GM12878 (cell line): Measurements from ENCODE around the gene SUGP1. TPM values are rescaled to one million over a fixed set of nuclear protein-coding genes. Genes with fewer than 3 reads are reported as not detected.

Experiments used
- ATAC-seq: fragments of 200-7000 bp; cut with Tn5 transposase; 3 replicates; pipeline ENCODE4 v1.9.1; 2020; ENCODE audit warnings: mild to moderate bottlenecking, moderate library complexity
- BruUV-seq: library from RNA; stranded (reverse); fragments of 400-500 nt; replicated peaks from 2 replicates; lab custom pipeline; 2021; lab: Mats Ljungman, UMichigan
- CTCF ChIA-PET: fragments of 300-600 bp; sonication (Branson Sonifier 250); formaldehyde crosslinking; extraction: SDS; loops from one replicate; lab custom pipeline; 2021; ENCODE audit warnings: inconsistent platforms; lab: Yijun Ruan, JAX
- POLR2A ChIA-PET: fragments of 350-600 bp; formaldehyde crosslinking; extraction: SDS; loops from one replicate; lab custom pipeline; 2021; ENCODE audit warnings: inconsistent platforms; lab: Charles Lee
- RAD21 ChIA-PET: fragments of 300-600 bp; sonication (Branson Sonifier 250); formaldehyde crosslinking; loops from one replicate; lab custom pipeline; 2023; ENCODE audit warnings: antibody characterized with exemption; ENCODE audit not compliant: unreplicated experiment; lab: Charles Lee
- SMC1A ChIA-PET: fragments of 300-600 bp; sonication (Branson Sonifier 250); formaldehyde crosslinking; loops from one replicate; lab custom pipeline; 2023; ENCODE audit not compliant: unreplicated experiment, uncharacterized antibody; lab: Charles Lee
- DNase-seq: peaks from one replicate; pipeline ENCODE4 v3.0.0-alpha.2; 2011; ENCODE audit warnings: low read depth, low spot score
- FAIRE-seq: peaks from 3 replicates; lab custom pipeline; 2011; peaks lifted over from hg19 to GRCh38; lab: Jason Lieb, UNC
- H2AFZ ChIP-seq: 2 replicates; pipeline ENCODE4 v1.6.0; 2011; ENCODE audit warnings: low read depth, low read length, control low read depth; ENCODE audit not compliant: control insufficient read depth
- H3K27ac ChIP-seq: 2 replicates; pipeline ENCODE4 v1.5.1; 2011; ENCODE audit warnings: control low read depth; ENCODE audit not compliant: control insufficient read depth, insufficient read depth
- H3K27me3 ChIP-seq, 2 experiments: replicated peaks in 1 of 2; 2 replicates each; pipeline versions ENCODE4 v1.6.0 to v1.6.1; 2011; ENCODE audit warnings: low read length in 1 of 2; ENCODE audit not compliant: control insufficient read depth in 2 of 2, insufficient read depth in 2 of 2
- H3K36me3 ChIP-seq, 2 experiments: 2 replicates each; pipeline ENCODE4 v1.5.1; 2011; ENCODE audit warnings: low read length in 1 of 2; ENCODE audit not compliant: control insufficient read depth in 2 of 2, insufficient read depth in 2 of 2
- H3K4me1 ChIP-seq: 2 replicates; pipeline ENCODE4 v1.6.1; 2011; ENCODE audit warnings: mild to moderate bottlenecking, low read length, moderate library complexity, mixed read lengths; ENCODE audit not compliant: control insufficient read depth, insufficient read depth
- H3K4me2 ChIP-seq: 2 replicates; pipeline ENCODE4 v1.6.0; 2011; ENCODE audit warnings: control low read depth; ENCODE audit not compliant: control insufficient read depth, insufficient read depth
- H3K4me3 ChIP-seq: fragments of 200-600 bp; sonication (generic); 2 replicates; pipeline ENCODE4 v1.5.1; 2016
- H3K79me2 ChIP-seq: 2 replicates; pipeline ENCODE4 v1.6.0; 2011; ENCODE audit warnings: low read length; ENCODE audit not compliant: control insufficient read depth, insufficient read depth
- H3K9ac ChIP-seq: 2 replicates; pipeline ENCODE4 v1.8.0; 2011; ENCODE audit warnings: low read length, control low read depth, mixed read lengths; ENCODE audit not compliant: control insufficient read depth, insufficient read depth
- H3K9me3 ChIP-seq: replicated peaks from 3 replicates; pipeline ENCODE4 v1.5.1; 2011; ENCODE audit warnings: mild to moderate bottlenecking, low read length; ENCODE audit not compliant: control insufficient read depth, insufficient read depth
- H4K20me1 ChIP-seq: 2 replicates; pipeline ENCODE4 v1.6.0; 2011; ENCODE audit not compliant: control insufficient read depth, insufficient read depth
- BACH1 ChIP-seq: fragments of 450-650 bp; IDR thresholded peaks from 2 replicates; pipeline ENCODE4 v1.6.1; 2017; ENCODE audit warnings: mild to moderate bottlenecking, borderline replicate concordance
- CBX5 ChIP-seq: sonication (generic); IDR thresholded peaks from 2 replicates; pipeline ENCODE4 v1.6.1; 2016; ENCODE audit warnings: low read depth, moderate library complexity, mild to moderate bottlenecking, inconsistent platforms
- CREB1 ChIP-seq: IDR thresholded peaks from 2 replicates; pipeline ENCODE4 v1.6.1; 2012; ENCODE audit warnings: low read depth, mild to moderate bottlenecking, inconsistent platforms
- EP300 ChIP-seq, 2 experiments: fragments of 150-350 bp in 1 of 2; IDR thresholded peaks; 2 replicates each; pipeline ENCODE4 v1.6.1; 2011 to 2012; ENCODE audit warnings: low read depth in 2 of 2, low read length in 2 of 2, borderline replicate concordance in 1 of 2, improper control_type of control experiment in 1 of 2, inconsistent platforms in 1 of 2; ENCODE audit not compliant: control insufficient read depth in 1 of 2
- HCFC1 ChIP-seq: fragments of 150-350 bp; IDR thresholded peaks from 2 replicates; pipeline ENCODE4 v1.6.1; 2014; ENCODE audit warnings: low read length
- MYB ChIP-seq: fragments of 150-350 bp; IDR thresholded peaks from 2 replicates; pipeline ENCODE4 v1.6.1; 2014; ENCODE audit warnings: mild to moderate bottlenecking, low read depth, low read length, borderline replicate concordance
- NBN ChIP-seq: fragments of 450-650 bp; IDR thresholded peaks from 2 replicates; pipeline ENCODE4 v1.6.1; 2016
- SRF ChIP-seq, 2 experiments: IDR thresholded peaks; 2 replicates each; pipeline ENCODE4 v1.6.1; 2011; ENCODE audit warnings: low read depth in 2 of 2, low read length in 2 of 2, mild to moderate bottlenecking in 1 of 2, moderate library complexity in 1 of 2
- SUZ12 ChIP-seq: fragments of 200-600 bp; sonication (generic); IDR thresholded peaks from one replicate; pipeline ENCODE4 v1.6.1; 2018; ENCODE audit warnings: antibody characterized with exemption, mild to moderate bottlenecking; ENCODE audit not compliant: unreplicated experiment
- WGBS: methylation state at CpG from one replicate; pipeline ENCODE4 v1.1.6; 2016; ENCODE audit warnings: low lambda C conversion rate; ENCODE audit not compliant: insufficient replicate concordance, insufficient coverage; ENCODE audit errors: missing lambda C conversion rate; 5-methylcytosine and 5-hydroxymethylcytosine counted together
- in situ Hi-C: fragments of 300-500 bp; cut with MboI; formaldehyde crosslinking; loops from 9 replicates; pipeline ENCODE4 v1.14.3; 2018; ENCODE audit warnings: mixed read lengths
- intact Hi-C: fragments of 100-400 bp; cut with micrococcal nuclease; formaldehyde crosslinking; loops from one replicate; pipeline ENCODE4 v1.14.2; 2022; ENCODE audit not compliant: unreplicated experiment
- polyA plus RNA-seq, 11 experiments: library from polyadenylated mRNA; depleted of rRNA in 4 of 11; unstranded in 6 of 11; stranded (reverse) in 5 of 11; fragments of >200 nt; fragmentation: Nextera tagmentation in 4 of 11; fragmentation: Illumina TruSeq in 1 of 11; extraction: Ambion mirVana in 4 of 11; extraction: Trizol in 1 of 11; gene quantifications; 1 replicate in 1 of 11; 2 replicates in 10 of 11; pipeline versions ENCODE4 v1.2.1 to v1.2.3, GENCODE V29; 2011 to 2016; ENCODE audit warnings: inconsistent platforms in 2 of 11, missing spikeins in 2 of 11, low read depth in 1 of 11
- total RNA-seq, 4 experiments: library from RNA; depleted of rRNA in 3 of 4; stranded (reverse); fragments of >200 nt in 3 of 4; fragmentation: Illumina TruSeq in 1 of 4; extraction: Trizol in 1 of 4; gene quantifications; 2 replicates each; pipeline versions ENCODE4 v1.2.1 to v1.2.3, GENCODE V29; 2013 to 2021
- TF ChIP-seq, protein P1 (sequence below): IDR thresholded peaks from 2 replicates; pipeline ENCODE4 v1.6.1; 2012; ENCODE audit warnings: mild to moderate bottlenecking, low read depth, low read length

SUGP1 gene
- total and polyA plus RNA-seq, 10 of the 15 experiments (the other 5 are each of a cell fraction or from before 2014, with no cell fraction given), result 1.6 to 70.2 (median 38.4) TPM

DNA sequence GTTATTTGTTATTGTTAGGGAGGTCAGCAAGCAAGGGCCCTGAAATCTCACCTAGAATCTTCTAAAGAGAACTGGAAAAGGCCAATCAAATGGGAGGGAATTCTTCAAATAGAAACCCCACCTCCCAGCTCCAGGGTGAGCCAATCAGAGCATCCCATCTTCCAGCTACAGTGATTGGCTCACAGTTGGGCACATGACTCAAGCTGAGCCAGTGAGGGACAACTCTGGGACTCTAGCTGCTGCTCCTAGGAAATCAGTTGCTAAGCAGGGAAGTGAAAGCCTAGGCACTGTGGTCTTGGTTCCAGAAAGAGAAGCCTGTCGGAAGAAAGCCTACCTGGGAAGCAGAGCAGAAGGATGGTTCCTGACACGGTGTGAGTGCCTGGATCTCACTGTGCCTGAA, 60.6 kb downstream of the SUGP1 start (continued):
- TF ChIP-seq BACH1, result no peak
- TF ChIP-seq, all 136 proteins: peak for 3

- no peaks in the 10 kb centered on the region; a peak in 1 of 4 replicates for H3K27me3 ChIP-seq
- H3K9me3 ChIP-seq, result no peaks in the 10 kb centered on the region; the same call in 2 of the 3 replicates
- H3K36me3 ChIP-seq, result no peaks in the 10 kb centered on the region
- WGBS, result 66% methylated on average over 41 of the region's 41 CpGs
- no peak for FAIRE-seq
- H3K4me1 ChIP-seq, result no peaks in the 10 kb centered on the region
- H3K79me2 ChIP-seq, result no peaks in the 10 kb centered on the region
- ChIA-PET SMC1A (no interaction called here), CTCF (interaction anchor here (1.2 kb wide), 1 partner anchor 143 kb away, joined by 3 read pairs; no protein-coding TSS in a partner anchor), RAD21 (no interaction called here), POLR2A (no interaction called here)
- intact Hi-C loops (no loop called here), in situ Hi-C loops (no loop called here)
- ATAC-seq, result no peak
- H3K27ac ChIP-seq, result no peak overlapping the region
- no peak overlapping the region for H2AFZ ChIP-seq
- H3K4me2 ChIP-seq, result no peak overlapping the region
- no peaks in the 10 kb centered on the region for H4K20me1 ChIP-seq
- TF ChIP-seq CBX5, result no peak
- TF ChIP-seq EP300 (IDR thresholded peaks at IDR 0.05; ENCODE audit: borderline replicate concordance in 1 of 2, control insufficient read depth in 1 of 2, low read depth in 2 of 2, low read length in 2 of 2), result no peak
- no peak for TF ChIP-seq SRF (IDR thresholded peaks at IDR 0.05; ENCODE audit: low read depth in 2 of 2, low read length in 2 of 2)
- no peak for TF ChIP-seq HCFC1
- no peak for TF ChIP-seq CREB1
- no peak for TF ChIP-seq MYB
- TF ChIP-seq NBN, result no peak
- TF ChIP-seq, protein P1, sequence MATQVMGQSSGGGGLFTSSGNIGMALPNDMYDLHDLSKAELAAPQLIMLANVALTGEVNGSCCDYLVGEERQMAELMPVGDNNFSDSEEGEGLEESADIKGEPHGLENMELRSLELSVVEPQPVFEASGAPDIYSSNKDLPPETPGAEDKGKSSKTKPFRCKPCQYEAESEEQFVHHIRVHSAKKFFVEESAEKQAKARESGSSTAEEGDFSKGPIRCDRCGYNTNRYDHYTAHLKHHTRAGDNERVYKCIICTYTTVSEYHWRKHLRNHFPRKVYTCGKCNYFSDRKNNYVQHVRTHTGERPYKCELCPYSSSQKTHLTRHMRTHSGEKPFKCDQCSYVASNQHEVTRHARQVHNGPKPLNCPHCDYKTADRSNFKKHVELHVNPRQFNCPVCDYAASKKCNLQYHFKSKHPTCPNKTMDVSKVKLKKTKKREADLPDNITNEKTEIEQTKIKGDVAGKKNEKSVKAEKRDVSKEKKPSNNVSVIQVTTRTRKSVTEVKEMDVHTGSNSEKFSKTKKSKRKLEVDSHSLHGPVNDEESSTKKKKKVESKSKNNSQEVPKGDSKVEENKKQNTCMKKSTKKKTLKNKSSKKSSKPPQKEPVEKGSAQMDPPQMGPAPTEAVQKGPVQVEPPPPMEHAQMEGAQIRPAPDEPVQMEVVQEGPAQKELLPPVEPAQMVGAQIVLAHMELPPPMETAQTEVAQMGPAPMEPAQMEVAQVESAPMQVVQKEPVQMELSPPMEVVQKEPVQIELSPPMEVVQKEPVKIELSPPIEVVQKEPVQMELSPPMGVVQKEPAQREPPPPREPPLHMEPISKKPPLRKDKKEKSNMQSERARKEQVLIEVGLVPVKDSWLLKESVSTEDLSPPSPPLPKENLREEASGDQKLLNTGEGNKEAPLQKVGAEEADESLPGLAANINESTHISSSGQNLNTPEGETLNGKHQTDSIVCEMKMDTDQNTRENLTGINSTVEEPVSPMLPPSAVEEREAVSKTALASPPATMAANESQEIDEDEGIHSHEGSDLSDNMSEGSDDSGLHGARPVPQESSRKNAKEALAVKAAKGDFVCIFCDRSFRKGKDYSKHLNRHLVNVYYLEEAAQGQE, result no peak
- TF ChIP-seq SUZ12, result no peak
- BruUV-seq, result no TSS peak
- no peak overlapping the region for H3K9ac ChIP-seq
- no peak overlapping the region for H3K4me3 ChIP-seq
- no peak for DNase-seq
These were observed 61.5 kb downstream of the SUGP1 start for GRCh38 chr19:19258589-19259338.
